CD4-positive, alpha-beta T cell treated with Interleukin-6 for 4 hours (primary cell): Measurements from ENCODE around the gene ARHGAP20.
"Not testable (repeated sequence)": the region's sequence is repeated elsewhere in the genome, so short reads cannot be mapped to it uniquely, and the experiment has no call there.

Experiments
- DNase-seq: peaks from one replicate; pipeline ENCODE4 v3.0.0-alpha.2; 2020; ENCODE audit warnings: mixed read lengths

ARHGAP20 gene

DNA sequence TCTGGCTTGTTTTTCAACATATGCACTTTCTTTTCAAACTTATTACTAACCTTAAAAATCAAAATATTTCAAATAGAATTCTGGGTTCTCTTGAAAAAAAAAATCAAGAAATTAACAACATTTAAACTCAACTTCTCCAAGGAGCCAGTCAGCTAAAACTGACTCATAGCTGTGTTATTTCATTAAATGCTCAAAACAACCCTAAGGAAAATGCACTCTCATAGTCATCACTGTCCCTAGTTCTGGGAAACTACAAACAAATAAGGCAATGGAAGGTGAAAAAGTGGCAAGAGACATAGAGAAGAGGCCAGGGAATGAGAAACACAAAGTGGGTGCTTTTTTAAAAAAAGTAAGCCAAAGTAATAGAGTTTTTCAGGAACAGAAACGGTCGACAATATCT lies 4.1 kb upstream of the ARHGAP20 start:
- DNase-seq, result no peak

DNA sequence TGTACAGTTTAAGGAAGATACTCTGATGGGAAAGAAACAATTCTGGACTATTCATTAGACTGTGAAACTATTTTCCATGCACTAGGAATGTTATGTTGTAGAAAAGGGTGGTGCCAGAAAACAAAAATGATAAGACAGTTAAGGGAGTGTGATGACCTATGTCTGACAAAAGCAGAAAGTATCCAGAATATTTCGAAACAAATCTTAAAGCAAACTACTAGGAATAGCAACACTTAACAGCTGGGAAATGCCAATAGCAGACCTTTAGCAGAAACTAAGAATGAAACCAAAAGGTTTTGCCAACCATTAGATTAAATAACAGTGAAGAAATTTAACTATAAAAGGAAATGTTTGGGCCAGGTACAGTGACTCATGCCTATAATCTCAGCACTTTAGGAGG lies 3.3 kb upstream of the ARHGAP20 start:
- no peak for DNase-seq

DNA sequence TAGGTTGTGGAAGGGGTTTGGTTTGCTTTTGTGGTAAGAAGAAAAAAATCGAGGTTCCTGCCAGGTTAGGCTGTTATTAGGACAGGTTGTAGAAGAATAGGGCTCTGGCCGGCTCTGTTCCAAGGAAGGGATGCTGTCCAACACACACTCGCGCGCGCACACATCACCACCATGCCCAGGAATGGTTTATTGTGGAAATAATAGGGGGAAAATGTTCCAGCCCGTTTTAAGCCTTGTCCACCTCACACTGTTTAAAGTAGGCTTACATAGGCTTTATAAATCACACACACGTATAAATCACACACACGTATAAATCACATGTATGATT lies 1.2 kb upstream of the ARHGAP20 start:
- no peak for DNase-seq

DNA sequence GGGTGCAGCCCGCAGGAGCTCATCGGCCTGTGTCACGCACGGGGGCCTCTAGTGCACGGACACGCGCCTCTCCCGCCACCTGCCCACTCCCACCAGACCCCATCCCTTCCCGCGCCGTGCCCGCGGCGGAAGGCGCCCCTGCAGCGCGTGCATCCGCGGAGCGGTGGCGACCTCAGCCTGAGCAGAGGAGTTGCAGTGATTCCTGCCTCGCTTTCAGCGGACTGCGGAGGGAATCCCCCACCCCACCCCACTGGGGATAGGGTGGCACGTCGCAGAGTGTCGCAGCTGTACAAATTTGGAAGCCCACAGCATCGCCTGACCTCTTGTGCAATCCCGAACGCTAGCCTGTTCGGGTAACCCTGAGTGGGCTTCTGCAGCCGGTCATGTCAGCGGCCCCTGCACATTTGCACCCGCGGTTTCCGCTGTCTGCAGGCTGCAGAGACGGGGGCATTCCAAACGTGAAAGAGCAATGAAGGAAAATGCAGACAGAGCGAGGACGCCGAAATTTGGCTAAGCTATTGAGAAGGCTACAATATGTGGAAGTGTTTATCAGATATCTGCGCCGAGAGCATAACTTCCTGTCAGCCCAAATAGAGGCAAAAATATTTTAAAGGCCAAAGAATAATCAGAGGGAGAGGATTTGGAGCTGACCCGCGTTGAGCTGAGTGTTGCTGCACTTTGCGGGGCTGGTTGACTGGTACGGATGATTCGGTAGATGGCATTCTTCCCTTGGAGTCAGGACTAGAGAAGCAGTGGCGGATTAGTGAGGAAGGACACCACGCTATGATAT lies 617 bp upstream of the ARHGAP20 start:
- DNase-seq, result no peak

DNA sequence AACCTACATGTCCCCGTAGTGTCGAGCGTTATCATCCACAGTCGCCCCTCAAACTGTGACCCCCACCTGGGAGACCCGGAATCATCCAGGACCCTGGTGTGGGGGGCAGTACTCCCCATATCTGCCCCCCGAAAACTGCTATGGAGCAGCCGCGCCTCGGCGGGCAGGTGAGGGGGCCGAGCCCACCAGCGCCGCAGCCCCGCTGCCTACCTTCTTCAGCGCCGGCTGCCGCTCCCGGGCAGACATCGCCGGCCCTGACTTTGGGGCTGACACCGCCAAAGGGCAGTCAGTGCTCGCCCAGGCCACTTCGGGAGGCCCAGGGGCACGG lies 825 bp downstream of the ARHGAP20 start:
- no peak for DNase-seq

DNA sequence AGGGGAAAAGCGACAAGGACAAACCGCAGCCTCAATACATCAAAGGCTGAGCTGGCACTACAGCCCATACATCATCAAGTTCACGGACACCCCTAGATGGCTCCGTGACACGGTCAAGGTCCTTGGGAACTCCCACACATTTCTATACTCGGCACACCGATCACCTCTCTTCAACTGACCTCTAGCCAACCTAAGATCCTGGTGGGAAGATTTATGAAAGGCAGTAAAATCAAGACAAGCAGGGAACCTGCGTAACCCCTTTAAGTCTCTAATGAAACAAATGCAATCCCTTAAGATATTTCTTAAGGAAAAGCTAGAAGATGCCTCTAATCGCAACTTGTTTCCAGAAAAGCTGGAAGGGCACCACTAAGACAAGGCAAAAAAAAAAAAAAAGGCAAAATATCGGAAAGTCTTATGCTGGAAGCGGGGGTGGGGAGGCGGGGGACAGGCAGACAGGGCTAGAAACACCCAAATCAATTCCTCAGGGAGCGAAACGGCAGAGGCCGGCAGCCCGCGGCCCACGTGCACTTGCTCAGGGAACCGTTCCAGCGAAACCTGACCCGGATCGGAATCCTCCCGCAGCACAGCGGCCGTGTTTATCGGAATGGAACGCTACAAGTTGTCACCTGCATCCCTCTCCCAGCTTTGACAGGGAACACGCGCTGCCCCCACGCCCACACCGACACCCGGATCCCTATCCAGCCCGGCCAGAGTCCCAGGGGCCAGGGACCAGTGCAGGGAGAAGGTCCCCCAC lies 1.4 kb downstream of the ARHGAP20 start:
- no peak for DNase-seq

DNA sequence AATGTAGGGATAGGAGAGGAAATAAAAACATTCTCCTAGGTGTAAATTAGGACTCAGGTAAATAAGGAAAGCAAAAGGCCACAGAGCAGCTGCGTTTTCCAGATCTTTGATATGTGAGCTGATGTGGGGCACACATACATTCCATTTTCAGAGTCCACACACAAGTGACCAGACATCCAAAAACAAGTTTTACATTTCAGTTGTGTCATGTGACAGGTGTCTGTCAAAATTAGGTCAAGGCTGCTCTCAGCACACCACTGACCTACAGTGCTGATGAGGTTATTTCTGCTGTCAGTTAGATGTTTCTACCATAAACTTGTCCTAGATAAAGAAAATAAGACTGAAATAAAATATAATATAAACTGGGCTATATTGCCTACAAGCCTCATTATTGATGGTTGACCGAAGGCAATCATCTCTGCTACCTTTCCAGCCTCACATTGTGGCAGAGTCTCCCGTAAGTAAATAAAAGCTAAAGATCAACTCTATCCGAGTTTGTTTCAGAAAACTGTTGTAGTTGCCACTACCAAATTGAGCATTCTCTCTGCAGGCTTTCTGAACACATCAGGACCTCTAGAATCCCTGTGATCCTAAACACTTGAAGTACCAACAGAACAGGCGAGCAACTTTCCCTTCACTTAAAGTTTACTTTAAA lies 7.9 kb downstream of the ARHGAP20 start:
- DNase-seq, result no peak

DNA sequence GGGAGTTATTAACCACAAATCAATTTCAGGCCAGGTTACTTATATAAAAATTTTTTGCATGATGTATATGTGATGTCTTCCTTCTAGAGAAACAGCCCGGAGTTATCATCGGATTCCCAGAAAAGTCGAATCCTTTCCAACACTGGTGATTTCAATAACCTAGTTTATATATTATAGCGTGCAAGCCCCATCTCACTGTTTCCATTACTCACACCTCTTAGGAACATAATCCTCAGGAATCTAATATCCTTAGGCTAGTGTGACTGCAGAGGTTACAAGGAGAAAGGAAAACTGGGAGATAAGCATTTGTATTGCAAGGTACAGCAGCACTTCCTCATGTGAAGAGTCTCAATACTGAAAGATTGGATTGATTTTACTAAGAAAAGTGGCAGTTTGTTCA lies 20.3 kb downstream of the ARHGAP20 start:
- no peak for DNase-seq

DNA sequence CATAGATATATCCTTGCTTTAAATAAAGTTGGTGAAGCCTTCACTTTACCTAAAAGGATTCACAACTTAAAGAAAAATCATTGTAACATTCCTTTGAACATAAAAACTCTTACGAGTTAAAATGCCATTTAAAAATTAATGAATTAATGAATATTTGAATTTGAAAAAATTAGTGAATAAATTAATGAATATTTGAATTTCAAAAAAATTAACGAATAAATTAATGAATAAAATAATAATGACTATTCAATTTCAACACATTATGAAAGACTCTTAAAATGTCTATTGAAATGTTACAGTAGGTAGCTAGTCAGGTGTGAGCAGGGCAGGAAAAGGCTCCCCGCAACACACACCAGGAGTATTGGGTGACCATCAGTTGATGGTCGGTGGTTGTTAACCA lies 22.9 kb downstream of the ARHGAP20 start:
- no peak for DNase-seq

DNA sequence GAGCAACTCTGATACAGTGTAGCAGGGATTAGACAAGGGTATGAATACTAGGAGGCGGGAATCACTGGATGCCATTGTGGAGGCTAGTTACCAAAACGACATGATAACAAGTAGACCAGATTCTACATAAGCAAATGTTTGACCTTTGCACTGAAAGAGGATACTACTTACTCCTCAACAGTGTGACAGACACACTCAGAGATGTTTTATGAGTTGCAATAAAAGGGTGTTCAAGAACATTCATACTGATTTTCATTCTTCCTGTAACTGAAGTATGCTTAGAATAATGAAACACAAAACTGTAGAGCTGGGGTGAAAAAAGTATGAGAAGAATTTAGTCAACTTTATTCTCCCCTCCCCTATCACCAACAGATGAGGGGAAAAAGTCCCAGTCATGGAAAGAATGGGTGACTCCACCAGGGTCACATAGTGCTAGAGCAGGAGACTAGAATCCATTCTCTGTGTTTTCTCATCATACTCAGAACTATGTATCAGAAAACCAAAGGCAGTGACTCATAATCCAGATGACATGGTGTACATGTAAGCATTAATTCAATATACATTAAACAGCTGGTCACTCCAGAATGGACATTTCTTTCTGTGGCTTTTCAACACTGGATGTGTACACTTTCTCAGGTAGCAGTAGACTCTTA lies 32.8 kb downstream of the ARHGAP20 start:
- no peak for DNase-seq

DNA sequence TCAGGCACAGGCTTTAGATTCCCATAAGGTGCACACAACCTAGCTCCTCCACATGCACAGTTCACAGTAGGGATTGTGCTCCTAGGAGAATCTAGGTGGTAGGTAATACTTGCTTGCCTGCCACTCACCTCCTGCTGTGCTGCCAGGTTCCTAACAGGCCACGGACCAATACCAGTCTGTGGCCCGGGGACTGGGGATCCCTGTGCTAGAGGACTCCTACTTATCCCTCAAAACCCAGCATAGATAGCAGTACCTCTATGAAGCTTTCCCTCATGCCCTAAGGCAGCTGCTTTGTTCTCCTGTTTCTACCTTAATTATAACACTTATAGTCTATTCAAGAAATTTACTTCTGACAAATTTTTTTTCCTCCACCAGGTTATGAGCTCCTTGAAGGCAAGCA lies 36.7 kb downstream of the ARHGAP20 start:
- DNase-seq, result no peak

DNA sequence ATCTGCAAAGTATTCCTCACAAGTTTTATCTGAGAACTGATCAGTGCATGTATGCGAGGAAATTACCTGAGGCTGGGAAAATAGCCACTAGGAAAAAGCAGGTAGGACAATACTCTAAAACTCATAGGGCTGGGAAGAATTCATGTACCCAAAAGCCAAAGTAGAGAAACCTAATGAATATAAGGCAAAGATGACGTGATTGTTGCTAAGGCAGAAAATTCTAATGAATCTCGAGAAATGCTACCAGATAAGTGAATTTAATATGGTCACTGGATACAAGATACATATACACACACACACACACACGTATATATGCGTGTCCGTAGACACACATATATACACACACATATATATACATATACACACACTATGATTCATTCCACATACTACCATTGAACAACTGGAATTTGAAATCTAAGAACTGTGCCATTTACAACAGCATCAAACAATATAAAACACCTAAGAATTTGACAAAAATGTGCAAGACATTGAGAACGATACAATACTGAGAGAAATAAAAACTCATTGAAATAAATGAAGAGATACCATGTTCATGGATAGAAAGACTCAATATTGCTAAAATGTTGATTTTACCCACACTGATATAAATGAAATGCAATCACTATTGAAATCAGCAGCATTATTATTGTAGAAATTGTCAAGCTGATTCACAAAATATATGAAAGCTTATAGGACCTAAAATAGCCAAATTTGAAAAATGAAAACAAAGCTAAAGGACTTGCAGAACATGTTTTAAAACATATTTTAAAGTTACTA lies 46.4 kb downstream of the ARHGAP20 start:
- no peak for DNase-seq

DNA sequence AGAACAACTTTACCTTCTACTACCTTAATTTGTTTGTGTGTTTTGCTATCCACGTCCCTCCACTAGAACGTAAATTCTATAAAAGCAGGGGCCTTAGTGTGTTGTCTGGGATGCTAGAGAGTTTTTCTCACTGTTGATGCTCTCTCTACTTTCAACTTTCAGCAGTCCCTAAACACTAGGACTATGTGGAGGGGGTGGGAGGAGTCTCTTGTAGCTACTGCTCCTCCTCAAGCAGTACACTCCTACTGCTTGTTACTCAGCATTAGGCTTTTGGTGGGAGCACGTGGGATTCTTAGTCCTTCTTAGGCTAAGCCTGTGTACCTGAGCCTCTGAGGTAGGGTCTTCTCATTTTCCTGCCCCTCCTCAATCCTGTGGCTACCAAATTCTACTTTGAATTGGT lies 56.3 kb downstream of the ARHGAP20 start:
- DNase-seq, result no peak

DNA sequence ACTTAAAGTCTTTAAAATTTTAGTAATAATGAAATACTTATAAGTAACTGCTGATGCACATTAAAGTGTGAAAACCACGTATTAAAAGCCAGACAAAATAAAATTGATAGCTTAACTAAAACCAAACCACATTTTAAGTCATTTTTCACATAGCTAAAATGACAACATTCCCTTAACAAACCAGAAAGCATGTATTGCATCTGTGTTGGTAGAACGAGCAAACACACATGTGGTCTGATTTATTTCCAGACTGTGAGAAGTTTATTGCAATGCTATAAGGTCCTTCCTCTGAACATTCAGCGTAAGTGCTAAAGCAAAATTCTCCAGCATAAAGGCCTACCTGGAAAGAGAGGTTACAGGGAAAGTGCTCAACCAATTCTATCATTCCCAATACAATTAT lies 57.8 kb downstream of the ARHGAP20 start:
- DNase-seq, result no peak

DNA sequence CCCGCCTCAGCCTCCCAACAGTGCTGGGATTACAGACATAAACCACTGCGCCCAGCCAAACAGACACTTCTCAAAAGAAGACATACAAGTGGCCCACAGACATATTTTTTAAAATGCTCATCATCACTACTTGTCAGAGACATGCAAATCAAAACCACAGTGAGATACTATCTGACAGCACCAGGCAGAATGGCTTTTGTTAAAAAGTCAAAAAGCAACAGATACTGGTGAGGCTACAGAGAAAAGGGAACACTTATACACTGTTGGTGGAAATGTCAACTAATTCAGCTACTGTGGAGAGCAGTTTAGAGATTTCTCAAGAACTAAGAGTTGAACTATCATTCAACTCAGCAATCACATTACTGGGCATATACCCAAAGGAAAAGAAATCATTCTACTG lies 67.0 kb downstream of the ARHGAP20 start:
- no peak for DNase-seq

DNA sequence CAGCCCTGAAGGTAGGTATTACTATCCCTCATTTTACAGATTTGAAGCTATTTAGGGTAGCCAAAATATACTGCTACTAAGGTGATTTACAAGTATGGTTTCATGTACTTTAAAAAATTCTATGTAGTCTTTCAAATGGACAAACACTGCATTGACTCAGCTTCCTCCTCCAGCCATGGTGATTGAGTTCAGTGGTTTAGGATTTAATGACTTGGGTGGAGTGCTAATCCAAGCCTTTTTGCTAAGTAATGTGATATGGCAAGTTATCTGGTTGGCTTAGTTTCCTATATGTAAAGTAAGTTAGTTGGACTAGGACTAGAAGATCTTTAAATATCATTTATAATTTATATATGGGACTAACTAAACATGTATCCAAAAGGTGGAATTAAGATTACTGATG lies 77.9 kb downstream of the ARHGAP20 start:
- DNase-seq, result no peak

DNA sequence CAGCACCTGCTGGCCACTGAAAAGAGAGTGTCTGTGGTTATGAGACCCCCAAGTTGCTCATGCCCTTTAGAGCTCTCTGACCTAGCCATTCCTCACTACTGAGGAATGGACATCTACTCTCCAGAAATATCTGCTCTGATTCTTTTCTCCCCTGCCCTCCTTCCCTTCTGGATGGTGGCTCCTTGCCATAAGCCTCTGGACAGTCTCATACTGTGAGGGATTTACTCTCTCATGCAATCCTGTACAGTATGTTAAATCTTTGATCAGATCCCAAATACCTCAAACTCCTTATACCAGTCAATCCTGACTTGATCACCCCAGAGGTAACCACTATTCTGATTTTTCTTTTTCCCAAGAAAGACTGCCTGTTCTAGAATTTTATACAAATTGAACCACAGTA lies 80.7 kb downstream of the ARHGAP20 start:
- DNase-seq, result no peak

DNA sequence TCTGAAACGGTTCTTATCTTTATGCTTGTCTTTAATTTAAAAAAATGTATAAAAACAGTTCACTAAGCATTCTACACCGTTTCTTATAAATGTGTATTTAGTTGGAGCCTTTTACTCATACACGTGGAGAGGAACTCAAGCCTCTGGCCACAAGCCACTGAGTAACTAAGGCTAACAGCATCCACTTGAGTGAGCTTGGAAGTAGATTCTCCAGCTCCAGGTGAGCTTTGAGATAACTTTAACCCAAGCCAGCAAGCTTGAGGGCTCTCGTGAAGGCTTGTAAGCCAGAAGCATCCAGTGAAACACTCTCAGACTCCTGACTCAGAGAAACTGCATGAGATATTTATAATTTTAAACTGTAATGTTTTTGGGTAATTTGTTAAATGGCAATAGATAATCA lies 82.6 kb downstream of the ARHGAP20 start:
- DNase-seq, result no peak

DNA sequence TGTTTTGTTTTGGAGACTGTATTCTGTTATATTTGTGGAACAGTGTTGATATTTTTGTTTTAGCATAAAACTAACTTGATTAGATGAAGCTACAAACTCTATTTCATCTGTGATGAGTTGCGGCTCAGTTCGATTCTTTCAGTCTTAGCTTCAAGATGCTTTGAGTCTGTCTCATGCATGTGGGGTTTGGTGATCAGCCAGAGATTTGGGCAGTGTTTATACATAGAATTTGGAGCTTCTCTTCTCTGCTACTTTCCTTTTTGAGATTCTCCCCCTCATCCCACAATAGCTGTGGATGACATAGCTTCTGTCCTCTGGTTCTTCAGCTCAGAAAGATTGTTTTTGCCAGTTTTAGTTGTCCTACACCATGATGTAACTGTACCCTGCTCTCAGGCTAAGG lies 90.4 kb downstream of the ARHGAP20 start:
- no peak for DNase-seq

DNA sequence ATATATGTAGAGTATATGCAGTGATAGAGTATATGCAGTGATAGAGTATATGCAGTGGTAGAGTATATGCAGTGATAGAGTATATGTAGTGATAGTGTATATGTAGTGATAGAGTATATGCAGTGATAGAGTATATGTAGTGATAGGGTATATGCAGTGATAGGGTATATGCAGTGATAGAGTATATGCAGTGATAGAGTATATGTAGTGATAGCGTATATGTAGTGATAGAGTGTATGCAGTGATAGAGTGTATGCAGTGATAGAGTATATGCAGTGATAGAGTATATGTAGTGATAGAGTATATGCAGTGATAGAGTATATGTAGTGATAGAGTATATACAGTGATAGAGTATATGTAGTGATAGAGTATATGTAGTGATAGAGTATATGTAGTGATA lies 92.9 kb downstream of the ARHGAP20 start:
- not testable (repeated sequence) for DNase-seq

DNA sequence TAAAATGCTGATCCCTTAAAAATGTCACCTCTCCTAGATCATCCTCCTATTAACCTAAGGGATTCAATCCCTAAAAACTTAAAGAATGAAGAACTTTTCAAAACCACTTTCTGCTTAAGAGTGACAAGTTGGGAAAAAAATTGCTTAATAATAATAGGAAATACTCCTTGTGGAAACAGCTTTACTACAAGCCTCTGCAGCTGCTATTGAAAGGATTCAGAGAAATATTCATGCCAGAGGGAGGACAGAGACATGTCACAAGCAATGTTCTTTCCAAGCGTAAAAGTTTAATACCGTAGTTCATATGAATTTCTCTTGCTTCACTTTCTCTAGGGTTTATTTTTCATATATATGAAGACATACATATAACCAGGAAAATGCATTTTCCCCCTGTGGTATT lies 98.2 kb downstream of the ARHGAP20 start:
- no peak for DNase-seq

DNA sequence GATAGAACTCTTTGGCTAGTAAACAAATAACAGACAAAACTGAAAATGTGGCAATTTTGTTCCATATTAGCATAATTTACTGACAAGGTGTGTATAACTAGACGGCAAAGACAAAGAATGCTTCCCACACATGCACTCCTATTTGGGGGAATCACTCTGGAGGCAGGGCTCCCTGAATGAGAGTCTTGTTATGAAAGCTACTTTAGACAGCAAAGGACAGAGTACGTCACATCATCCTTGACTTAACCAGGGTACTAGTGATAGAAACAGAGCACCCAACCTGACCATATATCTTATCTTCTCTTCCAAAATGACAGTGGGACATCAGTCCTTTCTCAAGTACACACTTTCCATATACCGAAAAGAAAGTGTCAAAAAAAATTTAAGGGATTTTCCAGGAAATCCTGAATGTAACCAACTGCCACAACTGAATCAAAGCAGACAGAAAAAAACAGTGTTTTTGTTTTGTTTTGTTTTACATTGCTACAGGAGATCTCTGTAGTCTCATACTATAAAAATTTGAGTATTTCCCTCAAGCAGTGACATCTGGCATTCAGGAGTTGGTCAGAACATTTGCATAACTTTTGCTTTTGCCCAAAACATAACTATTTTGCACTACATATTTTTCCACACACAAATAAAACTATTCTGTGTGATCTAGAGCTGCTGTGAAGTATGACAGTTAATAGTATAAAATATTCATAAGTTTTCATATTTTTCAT lies 98.9 kb downstream of the ARHGAP20 start:
- DNase-seq, result no peak
